Naive thymus-derived CD4-positive, alpha-beta T cell (primary cell): ENCODE data around the gene RPTOR. TPM values are rescaled to one million over a fixed set of nuclear protein-coding genes. Genes with fewer than 3 reads are reported as not detected.

ENCODE experiments used
- ATAC-seq: fragments of 150-1000 bp; cut with Tn5 transposase; 2 replicates; pipeline ENCODE4 v1.10.0; 2021; ENCODE audit warnings: mild to moderate bottlenecking, moderate library complexity
- CTCF ChIA-PET: fragments of 350-600 bp; sonication (Branson Sonifier 250); formaldehyde crosslinking; loops from one replicate; lab custom pipeline; 2021; ENCODE audit warnings: antibody characterized with exemption; lab: Charles Lee
- POLR2A ChIA-PET: fragments of 350-600 bp; sonication (Branson Sonifier 250); formaldehyde crosslinking; loops from one replicate; lab custom pipeline; 2021; ENCODE audit warnings: antibody characterized with exemption, inconsistent platforms; lab: Charles Lee
- DNase-seq, 9 donors: peaks; one replicate each; pipeline versions ENCODE4 v3.0.0 to v3.0.0-alpha.2; 2020 to 2022; ENCODE audit warnings: mixed read lengths in 1 of 9
- H3K27ac ChIP-seq: one replicate; pipeline ENCODE4 v1.7.0; 2013; ENCODE audit warnings: mild to moderate bottlenecking, low read depth, low read length, moderate library complexity
- H3K27me3 ChIP-seq, 2 donors: one replicate each; pipeline ENCODE4 v1.7.0; 2013; ENCODE audit warnings: low read length in 2 of 2, mild to moderate bottlenecking in 2 of 2, moderate library complexity in 2 of 2; ENCODE audit not compliant: control insufficient read depth in 2 of 2, insufficient read depth in 2 of 2
- H3K36me3 ChIP-seq, 3 experiments: 1 replicate in 2 of 3; 2 replicates in 1 of 3; pipeline ENCODE4 v1.7.0; 2013; ENCODE audit warnings: low read length in 3 of 3, mild to moderate bottlenecking in 3 of 3, moderate library complexity in 1 of 3; ENCODE audit not compliant: insufficient read depth in 3 of 3, control insufficient read depth in 2 of 3
- H3K4me1 ChIP-seq, 2 donors: one replicate each; pipeline ENCODE4 v1.7.0; 2013; ENCODE audit warnings: low read length in 2 of 2, mild to moderate bottlenecking in 2 of 2, moderate library complexity in 1 of 2; ENCODE audit not compliant: control insufficient read depth in 2 of 2, insufficient read depth in 2 of 2
- H3K4me3 ChIP-seq: 2 replicates; pipeline ENCODE4 v1.7.0; 2013; ENCODE audit warnings: mild to moderate bottlenecking, low read length
- H3K9me3 ChIP-seq, 3 experiments: 1 replicate in 2 of 3; 2 replicates in 1 of 3; pipeline ENCODE4 v1.7.0; 2013; ENCODE audit warnings: low read length in 3 of 3; ENCODE audit not compliant: control insufficient read depth in 2 of 3
- H3K27ac Mint-ChIP-seq, 9 donors: one replicate each; pipeline ENCODE4 v1.8.0; 2020 to 2022; ENCODE audit warnings: mixed read lengths in 9 of 9, mild to moderate bottlenecking in 8 of 9, moderate library complexity in 5 of 9, inconsistent platforms in 2 of 9
- H3K27me3 Mint-ChIP-seq, 5 donors: one replicate each; pipeline ENCODE4 v1.8.0; 2021 to 2022; ENCODE audit warnings: mixed read lengths in 5 of 5, mild to moderate bottlenecking in 1 of 5
- H3K36me3 Mint-ChIP-seq, 5 donors: one replicate each; pipeline ENCODE4 v1.8.0; 2020 to 2022; ENCODE audit warnings: mixed read lengths in 5 of 5, mild to moderate bottlenecking in 3 of 5, inconsistent platforms in 1 of 5
- H3K4me1 Mint-ChIP-seq, 7 donors: one replicate each; pipeline ENCODE4 v1.8.0; 2020 to 2022; ENCODE audit warnings: mixed read lengths in 7 of 7, mild to moderate bottlenecking in 3 of 7, inconsistent platforms in 1 of 7
- H3K4me3 Mint-ChIP-seq, 10 donors: one replicate each; pipeline ENCODE4 v1.8.0; 2020 to 2022; ENCODE audit warnings: mild to moderate bottlenecking in 10 of 10, mixed read lengths in 10 of 10, moderate library complexity in 6 of 10, inconsistent platforms in 2 of 10
- H3K9me3 Mint-ChIP-seq, 11 donors: one replicate each; pipeline ENCODE4 v1.8.0; 2020 to 2022; ENCODE audit warnings: mixed read lengths in 11 of 11, mild to moderate bottlenecking in 4 of 11, inconsistent platforms in 1 of 11, moderate library complexity in 1 of 11
- intact Hi-C, 2 donors: fragments of 100-400 bp; cut with micrococcal nuclease; formaldehyde crosslinking; loops; one replicate each; pipeline ENCODE4 v1.15.1; 2023
- polyA plus RNA-seq, 2 donors: library from polyadenylated mRNA; unstranded; fragments of 300-500 nt; fragmentation: Illumina TruSeq; gene quantifications; one replicate each; pipeline ENCODE4 v1.2.3, GENCODE V29; 2021
- total RNA-seq, 6 experiments: library from RNA in 5 of 6; stranded (reverse) in 5 of 6; gene quantifications; 1 replicate in 5 of 6; 2 replicates in 1 of 6; pipeline ENCODE4 v1.2.3 and lab custom pipeline; 2021 to 2026

RPTOR gene
- total and polyA plus RNA-seq, 7 experiments from 2014 or later, result 10.9 to 89.8 (median 59.9) TPM

- ATAC-seq, result no peak
- peaks cover 0 to 73% (median 19%) of the 10 kb centered on the region in 3 experiments for H3K36me3 ChIP-seq
Observed at GRCh38 chr17:80882323-80882722, 337.7 kb downstream of the RPTOR start.

GRCh38 chr17:80882926-80883685 lies 338.5 kb downstream of the RPTOR start:
- Histone ChIP-seq H3K4me3 (no peak overlapping the region), H3K4me1 (peaks cover 0 to 2% of the 10 kb centered on the region in 2 donors), H3K9me3 (no peaks in the 10 kb centered on the region), H3K36me3 (peaks cover 0 to 78% (median 22%) of the 10 kb centered on the region in 3 experiments), H3K27me3 (no peaks in the 10 kb centered on the region), H3K27ac (no peak overlapping the region)
- Mint-ChIP-seq H3K27me3 (no peaks in the 10 kb centered on the region), H3K36me3 (peaks cover 12 to 45% (median 27%) of the 10 kb centered on the region in 5 donors), H3K9me3 (no peaks in the 10 kb centered on the region), H3K4me3 (no peak overlapping the region), H3K4me1 (peaks cover under 1 to 26% (median 6%) of the 10 kb centered on the region in 7 donors), H3K27ac (no peak overlapping the region)
- ChIA-PET CTCF (no interaction called here), POLR2A (interaction anchor here (1.1 kb wide), 1 partner anchor 17 kb away, joined by 3 read pairs; no protein-coding TSS in a partner anchor)
- intact Hi-C loops, result no loop called here
- ATAC-seq (no peak), DNase-seq (no peak)

More at GRCh38 chr17:80882323-80882722, 337.7 kb downstream of the RPTOR start:
- Histone ChIP-seq H3K4me1 (peaks cover 7 to 10% of the 10 kb centered on the region in 2 donors), H3K27ac (no peak overlapping the region), H3K9me3 (no peaks in the 10 kb centered on the region), H3K27me3 (no peaks in the 10 kb centered on the region), H3K4me3 (no peak overlapping the region)
- DNase-seq, result no peak
- H3K4me3 Mint-ChIP-seq, result no peak overlapping the region
- H3K9me3 Mint-ChIP-seq, result no peaks in the 10 kb centered on the region
- peaks cover 8 to 33% (median 12%) of the 10 kb centered on the region in 7 donors for H3K4me1 Mint-ChIP-seq
- ChIA-PET CTCF (interaction anchor here (0.6 kb wide), 1 partner anchor 9 kb away, joined by 4 read pairs; no protein-coding TSS in a partner anchor), POLR2A (interaction anchor here (1.1 kb wide), 1 partner anchor 17 kb away, joined by 3 read pairs; no protein-coding TSS in a partner anchor)
- no peaks in the 10 kb centered on the region for H3K27me3 Mint-ChIP-seq
- H3K36me3 Mint-ChIP-seq, result peaks cover 12 to 46% (median 28%) of the 10 kb centered on the region in 5 donors
- H3K27ac Mint-ChIP-seq, result peak overlapping the region in 1 of 9 donors; percentile 18
- intact Hi-C loops, result no loop called here

- Histone ChIP-seq H3K4me1 (peaks cover 0 to 2% of the 10 kb centered on the region in 2 donors), H3K27me3 (no peaks in the 10 kb centered on the region), H3K36me3 (peaks cover 0 to 84% (median 22%) of the 10 kb centered on the region in 3 experiments), H3K9me3 (no peaks in the 10 kb centered on the region), H3K4me3 (no peak overlapping the region), H3K27ac (no peak overlapping the region)
- POLR2A ChIA-PET, result no interaction called here
- CTCF ChIA-PET, result no interaction called here
- H3K27ac Mint-ChIP-seq, result no peak overlapping the region
- H3K9me3 Mint-ChIP-seq, result no peaks in the 10 kb centered on the region
- no peak for ATAC-seq
- H3K4me1 Mint-ChIP-seq, result peaks cover 0 to 28% (median 5%) of the 10 kb centered on the region in 7 donors
- intact Hi-C loops, result no loop called here
- peaks cover 12 to 49% (median 27%) of the 10 kb centered on the region in 5 donors for H3K36me3 Mint-ChIP-seq
- DNase-seq, result no peak
- H3K27me3 Mint-ChIP-seq, result no peaks in the 10 kb centered on the region
- no peak overlapping the region for H3K4me3 Mint-ChIP-seq
Observed at GRCh38 chr17:80883831-80884735, 339.4 kb downstream of the RPTOR start.

- peaks cover 12 to 52% (median 27%) of the 10 kb centered on the region in 5 donors for H3K36me3 Mint-ChIP-seq
- H3K4me3 Mint-ChIP-seq, result no peak overlapping the region
- ChIA-PET CTCF (interaction anchor here (0.5 kb wide), 1 partner anchor 17 kb away, joined by 4 read pairs; no protein-coding TSS in a partner anchor), POLR2A (no interaction called here)
- H3K4me3 ChIP-seq, result no peak overlapping the region
- no peaks in the 10 kb centered on the region for H3K27me3 ChIP-seq
- H3K4me1 Mint-ChIP-seq, result peaks cover 0 to 26% (median 7%) of the 10 kb centered on the region in 7 donors
- no peaks in the 10 kb centered on the region for H3K9me3 Mint-ChIP-seq
- DNase-seq (no peak), ATAC-seq (no peak)
- H3K27ac ChIP-seq, result no peak overlapping the region
- no peaks in the 10 kb centered on the region for H3K9me3 ChIP-seq
- H3K4me1 ChIP-seq, result peaks cover 2 to 7% of the 10 kb centered on the region in 2 donors
- peaks cover 0 to 90% (median 22%) of the 10 kb centered on the region in 3 experiments for H3K36me3 ChIP-seq
- intact Hi-C loops, result no loop called here
- no peak overlapping the region for H3K27ac Mint-ChIP-seq
- H3K27me3 Mint-ChIP-seq, result no peaks in the 10 kb centered on the region
Observed at GRCh38 chr17:80884811-80885210, 340.2 kb downstream of the RPTOR start.

- H3K27ac ChIP-seq, result no peak overlapping the region
- no peak for ATAC-seq
Observed at GRCh38 chr17:80885947-80886582, 341.4 kb downstream of the RPTOR start.

More at GRCh38 chr17:80885947-80886582, 341.4 kb downstream of the RPTOR start:
- CTCF ChIA-PET, result interaction anchor here (1.0 kb wide), 1 partner anchor 14 kb away, joined by 3 read pairs; no protein-coding TSS in a partner anchor
- Histone ChIP-seq H3K4me3 (no peak overlapping the region), H3K9me3 (no peaks in the 10 kb centered on the region), H3K36me3 (peaks cover 0 to 82% (median 21%) of the 10 kb centered on the region in 3 experiments), H3K27me3 (no peaks in the 10 kb centered on the region), H3K4me1 (peaks cover 14 to 19% of the 10 kb centered on the region in 2 donors)
- POLR2A ChIA-PET, result no interaction called here
- Mint-ChIP-seq H3K27ac (peak overlapping the region in 1 of 9 donors; percentile 55), H3K36me3 (peaks cover 12 to 46% (median 19%) of the 10 kb centered on the region in 5 donors), H3K4me1 (peaks cover 0 to 33% (median 18%) of the 10 kb centered on the region in 7 donors), H3K9me3 (no peaks in the 10 kb centered on the region), H3K4me3 (no peak overlapping the region), H3K27me3 (no peaks in the 10 kb centered on the region)
- no peak for DNase-seq
- intact Hi-C loops, result no loop called here
